Neural cell (in vitro differentiated cells): ENCODE data around the gene POU2F2. TPM values are rescaled to one million over a fixed set of nuclear protein-coding genes. Genes with fewer than 3 reads are reported as not detected.

Experiments used
- H2AFZ ChIP-seq: fragments of 200-600, 300-800 bp; sonication (generic), shearing (Covaris generic); 2 replicates; pipeline ENCODE4 v1.6.0; 2014; ENCODE audit warnings: low read depth, mild to moderate bottlenecking, antibody characterized with exemption, low read length, moderate library complexity
- H3F3A ChIP-seq: fragments of 200-600 bp; shearing (Covaris generic); 2 replicates; pipeline ENCODE4 v1.6.1; 2016; ENCODE audit warnings: mild to moderate bottlenecking, moderate library complexity, mixed read lengths, antibody characterized with exemption, low read length; ENCODE audit not compliant: insufficient read depth, poor library complexity, severe bottlenecking
- H3K27ac ChIP-seq: fragments of 200-600, 300-800 bp; sonication (generic), shearing (Covaris generic); 2 replicates; pipeline ENCODE4 v1.5.1; 2014; ENCODE audit warnings: mild to moderate bottlenecking, low read length, moderate library complexity
- H3K27me3 ChIP-seq: fragments of 300-800, 200-600 bp; sonication (generic), shearing (Covaris generic); 2 replicates; pipeline ENCODE4 v1.6.0; 2014; ENCODE audit warnings: mild to moderate bottlenecking, low read depth, low read length, moderate library complexity; ENCODE audit not compliant: insufficient read depth
- H3K36me3 ChIP-seq: fragments of 300-800, 200-600 bp; sonication (generic), shearing (Covaris generic); 2 replicates; pipeline ENCODE4 v1.5.1; 2014; ENCODE audit warnings: mild to moderate bottlenecking, antibody characterized with exemption, low read length, moderate library complexity; ENCODE audit not compliant: insufficient read depth
- H3K4me2 ChIP-seq: fragments of 300-800, 200-600 bp; sonication (generic), shearing (Covaris generic); 2 replicates; pipeline ENCODE4 v1.6.0; 2014; ENCODE audit warnings: mild to moderate bottlenecking, low read length
- H3K4me3 ChIP-seq: fragments of 300-800, 200-600 bp; sonication (generic), shearing (Covaris generic); 2 replicates; pipeline ENCODE4 v1.5.1; 2014; ENCODE audit warnings: mild to moderate bottlenecking, low read length, moderate library complexity
- H3K79me2 ChIP-seq: fragments of 200-600 bp; shearing (Covaris generic); replicated peaks from 2 replicates; pipeline ENCODE4 v1.6.0; 2014; ENCODE audit warnings: mild to moderate bottlenecking, low read length, moderate library complexity; ENCODE audit not compliant: insufficient read depth
- H3K9ac ChIP-seq: fragments of 300-800, 200-600 bp; sonication (generic), shearing (Covaris generic); 2 replicates; pipeline ENCODE4 v1.6.1; 2016; ENCODE audit warnings: mild to moderate bottlenecking, low read length, mixed read lengths
- H3K9me2 ChIP-seq: fragments of 200-600 bp; shearing (Covaris generic); 2 replicates; pipeline ENCODE4 v1.6.1; 2016; ENCODE audit warnings: mild to moderate bottlenecking, low read length, mixed read lengths; ENCODE audit not compliant: insufficient read depth
- H3K9me3 ChIP-seq: fragments of 200-600, 300-800 bp; sonication (generic), shearing (Covaris generic); 2 replicates; pipeline ENCODE4 v1.6.1; 2016; ENCODE audit warnings: mild to moderate bottlenecking, mixed run types, low read length, moderate library complexity, mixed read lengths
- H4K20me1 ChIP-seq: fragments of 200-600 bp; shearing (Covaris generic); 2 replicates; pipeline ENCODE4 v1.6.1; 2016; ENCODE audit warnings: mild to moderate bottlenecking, mixed run types; ENCODE audit not compliant: insufficient read depth
- EP300 ChIP-seq: fragments of 450-650 bp; conservative IDR thresholded peaks from 2 replicates; pipeline ENCODE4 v1.6.1; 2014; ENCODE audit warnings: antibody characterized with exemption, mild to moderate bottlenecking, moderate library complexity; ENCODE audit not compliant: poor library complexity, severe bottlenecking
- EZH2 ChIP-seq: fragments of 200-600, 300-800 bp; shearing (Covaris generic), sonication (generic); IDR thresholded peaks from 2 replicates; pipeline ENCODE4 v1.6.1; 2014; ENCODE audit warnings: antibody characterized with exemption, low read length, borderline replicate concordance, mild to moderate bottlenecking; ENCODE audit not compliant: insufficient read depth, poor library complexity, severe bottlenecking
- MXI1 ChIP-seq: fragments of 450-650 bp; conservative IDR thresholded peaks from 2 replicates; pipeline ENCODE4 v1.6.1; 2014; ENCODE audit warnings: antibody characterized with exemption, mild to moderate bottlenecking; ENCODE audit not compliant: poor library complexity, severe bottlenecking
- POLR2AphosphoS5 ChIP-seq: IDR thresholded peaks from 2 replicates; pipeline ENCODE4 v1.6.1; 2012
- RAD21 ChIP-seq: fragments of 450-650 bp; conservative IDR thresholded peaks from 2 replicates; pipeline ENCODE4 v1.6.1; 2014; ENCODE audit warnings: antibody characterized with exemption, mild to moderate bottlenecking, moderate library complexity
- SMC3 ChIP-seq: fragments of 450-650 bp; conservative IDR thresholded peaks from 2 replicates; pipeline ENCODE4 v1.6.1; 2014; ENCODE audit warnings: antibody characterized with exemption, mild to moderate bottlenecking, moderate library complexity; ENCODE audit not compliant: poor library complexity
- TAF1 ChIP-seq: IDR thresholded peaks from 2 replicates; pipeline ENCODE4 v1.6.1; 2012; ENCODE audit warnings: low read depth
- polyA plus RNA-seq: library from polyadenylated mRNA; depleted of rRNA; stranded (reverse); fragments of >200 nt; gene quantifications from 2 replicates; pipeline ENCODE4 v1.2.3, GENCODE V29; 2014
- TF ChIP-seq, protein P1 (sequence below): IDR thresholded peaks from 2 replicates; pipeline ENCODE4 v1.6.1; 2012; ENCODE audit warnings: borderline replicate concordance
- TF ChIP-seq, protein P2 (sequence below): fragments of 450-650 bp; IDR thresholded peaks from 2 replicates; pipeline ENCODE4 v1.5.1; 2014; ENCODE audit warnings: antibody characterized with exemption, mild to moderate bottlenecking, moderate library complexity; ENCODE audit not compliant: poor library complexity, severe bottlenecking

POU2F2 gene
- polyA plus RNA-seq, 1 donor from 2014 or later, result 7.7 TPM

DNA sequence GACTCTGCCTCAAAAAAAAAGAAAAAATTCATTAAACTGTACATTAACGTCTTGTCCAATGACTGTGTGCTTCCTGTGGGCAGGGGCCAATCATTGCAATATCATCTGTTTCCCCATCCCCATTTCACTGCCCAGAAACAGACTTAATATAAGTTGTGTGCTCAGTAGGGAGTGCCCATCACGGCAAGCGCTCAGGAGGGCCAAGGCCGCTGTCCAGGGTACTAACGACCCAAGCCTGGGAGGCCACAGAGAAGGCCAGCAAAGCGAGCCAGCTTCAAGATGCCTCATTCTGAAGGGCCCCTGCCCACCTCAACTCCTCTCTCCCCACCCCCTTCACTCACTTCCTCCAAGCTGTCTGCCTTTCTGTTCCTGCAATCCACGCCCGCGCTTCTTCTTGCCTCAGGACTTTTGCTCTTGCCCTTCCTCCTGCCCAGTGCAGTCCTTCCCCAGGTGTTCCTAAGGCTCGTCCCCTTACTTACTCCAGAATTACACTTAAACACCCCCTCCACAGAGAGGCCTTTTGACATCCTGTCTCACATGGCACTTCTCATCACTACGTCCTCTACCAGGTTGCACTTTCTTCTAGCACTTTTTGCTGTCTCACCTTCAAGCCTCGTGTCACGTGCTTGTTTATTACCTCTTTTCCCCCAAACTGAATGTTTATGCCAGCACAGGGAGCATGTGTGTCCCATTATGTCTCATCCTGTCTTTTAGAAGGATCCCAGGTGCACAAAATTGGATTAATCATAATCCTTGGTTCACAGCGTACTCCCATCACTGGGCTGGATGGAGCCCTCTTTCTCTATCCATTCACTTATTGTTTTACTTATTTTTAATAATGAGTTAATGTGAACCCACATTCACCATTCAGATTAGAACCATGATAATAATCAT lies 11.3 kb upstream of the POU2F2 start:
- H3K79me2 ChIP-seq, result no peaks in the 10 kb centered on the region
- H3K4me2 ChIP-seq, result no peak overlapping the region
- H3K4me3 ChIP-seq, result no peak overlapping the region
- H2AFZ ChIP-seq, result no peak overlapping the region
- no peak overlapping the region for H3K9ac ChIP-seq
- no peaks in the 10 kb centered on the region for H3K9me2 ChIP-seq
- no peak overlapping the region for H3K27ac ChIP-seq
- no peaks in the 10 kb centered on the region for H3K36me3 ChIP-seq
- TF ChIP-seq EZH2, result no peak
- TF ChIP-seq TAF1, result no peak
- TF ChIP-seq SMC3, result no peak
- TF ChIP-seq MXI1, result no peak
- no peak for TF ChIP-seq EP300
- no peak for TF ChIP-seq RAD21
- TF ChIP-seq POLR2AphosphoS5, result no peak
- TF ChIP-seq, protein P1, sequence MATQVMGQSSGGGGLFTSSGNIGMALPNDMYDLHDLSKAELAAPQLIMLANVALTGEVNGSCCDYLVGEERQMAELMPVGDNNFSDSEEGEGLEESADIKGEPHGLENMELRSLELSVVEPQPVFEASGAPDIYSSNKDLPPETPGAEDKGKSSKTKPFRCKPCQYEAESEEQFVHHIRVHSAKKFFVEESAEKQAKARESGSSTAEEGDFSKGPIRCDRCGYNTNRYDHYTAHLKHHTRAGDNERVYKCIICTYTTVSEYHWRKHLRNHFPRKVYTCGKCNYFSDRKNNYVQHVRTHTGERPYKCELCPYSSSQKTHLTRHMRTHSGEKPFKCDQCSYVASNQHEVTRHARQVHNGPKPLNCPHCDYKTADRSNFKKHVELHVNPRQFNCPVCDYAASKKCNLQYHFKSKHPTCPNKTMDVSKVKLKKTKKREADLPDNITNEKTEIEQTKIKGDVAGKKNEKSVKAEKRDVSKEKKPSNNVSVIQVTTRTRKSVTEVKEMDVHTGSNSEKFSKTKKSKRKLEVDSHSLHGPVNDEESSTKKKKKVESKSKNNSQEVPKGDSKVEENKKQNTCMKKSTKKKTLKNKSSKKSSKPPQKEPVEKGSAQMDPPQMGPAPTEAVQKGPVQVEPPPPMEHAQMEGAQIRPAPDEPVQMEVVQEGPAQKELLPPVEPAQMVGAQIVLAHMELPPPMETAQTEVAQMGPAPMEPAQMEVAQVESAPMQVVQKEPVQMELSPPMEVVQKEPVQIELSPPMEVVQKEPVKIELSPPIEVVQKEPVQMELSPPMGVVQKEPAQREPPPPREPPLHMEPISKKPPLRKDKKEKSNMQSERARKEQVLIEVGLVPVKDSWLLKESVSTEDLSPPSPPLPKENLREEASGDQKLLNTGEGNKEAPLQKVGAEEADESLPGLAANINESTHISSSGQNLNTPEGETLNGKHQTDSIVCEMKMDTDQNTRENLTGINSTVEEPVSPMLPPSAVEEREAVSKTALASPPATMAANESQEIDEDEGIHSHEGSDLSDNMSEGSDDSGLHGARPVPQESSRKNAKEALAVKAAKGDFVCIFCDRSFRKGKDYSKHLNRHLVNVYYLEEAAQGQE, result no peak
- TF ChIP-seq, protein P2, sequence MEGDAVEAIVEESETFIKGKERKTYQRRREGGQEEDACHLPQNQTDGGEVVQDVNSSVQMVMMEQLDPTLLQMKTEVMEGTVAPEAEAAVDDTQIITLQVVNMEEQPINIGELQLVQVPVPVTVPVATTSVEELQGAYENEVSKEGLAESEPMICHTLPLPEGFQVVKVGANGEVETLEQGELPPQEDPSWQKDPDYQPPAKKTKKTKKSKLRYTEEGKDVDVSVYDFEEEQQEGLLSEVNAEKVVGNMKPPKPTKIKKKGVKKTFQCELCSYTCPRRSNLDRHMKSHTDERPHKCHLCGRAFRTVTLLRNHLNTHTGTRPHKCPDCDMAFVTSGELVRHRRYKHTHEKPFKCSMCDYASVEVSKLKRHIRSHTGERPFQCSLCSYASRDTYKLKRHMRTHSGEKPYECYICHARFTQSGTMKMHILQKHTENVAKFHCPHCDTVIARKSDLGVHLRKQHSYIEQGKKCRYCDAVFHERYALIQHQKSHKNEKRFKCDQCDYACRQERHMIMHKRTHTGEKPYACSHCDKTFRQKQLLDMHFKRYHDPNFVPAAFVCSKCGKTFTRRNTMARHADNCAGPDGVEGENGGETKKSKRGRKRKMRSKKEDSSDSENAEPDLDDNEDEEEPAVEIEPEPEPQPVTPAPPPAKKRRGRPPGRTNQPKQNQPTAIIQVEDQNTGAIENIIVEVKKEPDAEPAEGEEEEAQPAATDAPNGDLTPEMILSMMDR, result no peak
- H3F3A ChIP-seq, result no peaks in the 10 kb centered on the region
- no peaks in the 10 kb centered on the region for H4K20me1 ChIP-seq
- no peaks in the 10 kb centered on the region for H3K9me3 ChIP-seq
- H3K27me3 ChIP-seq, result peaks cover 13% of the 10 kb centered on the region

DNA sequence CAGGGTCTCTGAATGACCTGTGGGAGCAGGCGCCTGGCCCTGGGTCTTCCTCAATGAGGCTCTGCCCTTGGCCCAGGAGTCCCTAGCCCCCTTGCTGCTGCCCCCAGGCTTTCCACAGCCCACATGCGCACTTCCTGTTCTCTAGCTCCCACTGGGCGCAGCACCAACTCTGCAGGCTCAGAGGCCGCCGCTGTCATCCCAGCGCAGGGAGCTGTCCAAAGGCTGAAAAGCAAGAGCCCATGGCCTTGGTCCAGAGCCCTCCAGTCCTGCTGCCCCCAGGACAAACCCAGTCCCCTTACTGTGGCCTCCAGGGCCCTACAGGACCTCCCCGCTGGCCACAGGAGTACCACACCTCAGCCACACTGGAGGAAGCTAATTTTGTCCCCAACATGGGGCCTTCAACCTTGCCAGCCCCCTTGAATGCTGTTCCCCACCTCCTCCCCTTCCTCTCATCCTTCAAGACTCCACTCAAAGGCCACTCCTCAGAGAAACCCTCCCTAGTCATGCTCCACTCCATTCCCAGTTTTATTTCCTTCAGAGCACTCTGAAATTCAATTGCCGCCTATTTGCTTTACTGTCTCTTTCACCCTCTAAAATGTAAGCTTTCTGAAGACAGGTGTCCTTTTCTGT lies 8.0 kb upstream of the POU2F2 start:
- Histone ChIP-seq H3F3A (no peaks in the 10 kb centered on the region), H3K27me3 (peaks cover 13% of the 10 kb centered on the region), H3K27ac (no peak overlapping the region), H3K36me3 (no peaks in the 10 kb centered on the region), H3K4me2 (no peak overlapping the region), H3K9me3 (no peaks in the 10 kb centered on the region), H2AFZ (no peak overlapping the region), H3K9me2 (no peaks in the 10 kb centered on the region), H3K9ac (no peak overlapping the region), H3K79me2 (no peaks in the 10 kb centered on the region), H4K20me1 (no peaks in the 10 kb centered on the region), H3K4me3 (no peak overlapping the region)
- TF ChIP-seq, protein P1, result peak; percentile 54
- TF ChIP-seq RAD21, result no peak
